H1 (cell line): Measurements from ENCODE around the gene SYNE4. TPM values are rescaled to one million over a fixed set of nuclear protein-coding genes. Genes with fewer than 3 reads are reported as not detected.

ENCODE experiments used
- CTCF ChIA-PET: fragments of 300-600 bp; sonication (Branson Sonifier 250); formaldehyde crosslinking; loops from one replicate; lab custom pipeline; 2021; ENCODE audit not compliant: partially characterized antibody; lab: Charles Lee
- POLR2A ChIA-PET: fragments of 300-600 bp; sonication (Branson Sonifier 250); formaldehyde crosslinking; loops from one replicate; lab custom pipeline; 2021; ENCODE audit warnings: inconsistent platforms; ENCODE audit not compliant: partially characterized antibody; lab: Charles Lee
- DNase-seq, 2 experiments: peaks; one replicate each; pipeline versions ENCODE4 v3.0.0 to v3.0.0-alpha.2; 2010 to 2022; ENCODE audit warnings: low spot score in 2 of 2, low read depth in 1 of 2, mixed read lengths in 1 of 2
- FAIRE-seq: peaks from 2 replicates; lab custom pipeline; 2011; peaks lifted over from hg19 to GRCh38; lab: Jason Lieb, UNC
- H2AFZ ChIP-seq: 2 replicates; pipeline ENCODE4 v1.8.1; 2012; ENCODE audit warnings: low read length, inconsistent platforms
- H2AK5ac ChIP-seq: 2 replicates; pipeline ENCODE4 v1.6.1; 2013; ENCODE audit warnings: low read depth, low read length
- H2BK120ac ChIP-seq: replicated peaks from 2 replicates; pipeline ENCODE3; 2013; ENCODE audit warnings: low read depth, low read length, inconsistent platforms
- H2BK12ac ChIP-seq: 2 replicates; pipeline ENCODE4 v1.6.1; 2013; ENCODE audit warnings: low read depth, low read length
- H2BK15ac ChIP-seq: 2 replicates; pipeline ENCODE4 v1.6.1; 2013; ENCODE audit warnings: low read length
- H2BK20ac ChIP-seq: 2 replicates; pipeline ENCODE4 v1.6.1; 2013; ENCODE audit warnings: low read length
- H2BK5ac ChIP-seq: 2 replicates; pipeline ENCODE4 v1.6.1; 2013; ENCODE audit warnings: low read depth, low read length
- H3K14ac ChIP-seq: 2 replicates; pipeline ENCODE4 v1.6.1; 2013; ENCODE audit warnings: inconsistent platforms; ENCODE audit not compliant: insufficient read length
- H3K18ac ChIP-seq: 2 replicates; pipeline ENCODE4 v1.6.1; 2013; ENCODE audit warnings: low read length; ENCODE audit errors: extremely low read depth
- H3K23ac ChIP-seq: 2 replicates; pipeline ENCODE4 v1.6.1; 2013; ENCODE audit warnings: inconsistent platforms; ENCODE audit not compliant: insufficient read length
- H3K23me2 ChIP-seq: 2 replicates; pipeline ENCODE4 v1.6.1; 2013; ENCODE audit warnings: low read depth, low read length
- H3K27ac ChIP-seq: 2 replicates; pipeline ENCODE4 v1.6.1; 2011; ENCODE audit warnings: low read depth, low read length, inconsistent platforms
- H3K27me3 ChIP-seq, 4 experiments: replicated peaks in 1 of 4; 1 replicate in 1 of 4; 2 replicates in 3 of 4; pipeline versions ENCODE4 v1.6.1 to v1.8.1; 2011 to 2013; ENCODE audit warnings: low read length in 3 of 4, mild to moderate bottlenecking in 3 of 4, inconsistent platforms in 2 of 4, mixed read lengths in 2 of 4, moderate library complexity in 1 of 4; ENCODE audit not compliant: control insufficient read depth in 3 of 4, insufficient read depth in 3 of 4; ENCODE audit errors: extremely low read depth in 1 of 4
- H3K36me3 ChIP-seq, 4 experiments: 2 replicates each; pipeline versions ENCODE4 v1.6.1 to v1.8.1; 2011 to 2013; ENCODE audit warnings: mild to moderate bottlenecking in 4 of 4, low read length in 3 of 4, moderate library complexity in 2 of 4, control low read depth in 1 of 4, inconsistent platforms in 1 of 4; ENCODE audit not compliant: insufficient read depth in 4 of 4, control insufficient read depth in 2 of 4
- H3K4ac ChIP-seq: replicated peaks from 2 replicates; pipeline ENCODE3; 2013; ENCODE audit warnings: low read length, low read depth, mixed read lengths, inconsistent platforms; ENCODE audit not compliant: insufficient read length
- H3K4me1 ChIP-seq, 4 experiments: replicated peaks in 1 of 4; 1 replicate in 1 of 4; 2 replicates in 3 of 4; pipeline versions ENCODE4 v1.6.1 to v1.8.1; 2011 to 2013; ENCODE audit warnings: low read length in 3 of 4, inconsistent platforms in 2 of 4, mixed read lengths in 1 of 4; ENCODE audit not compliant: insufficient read depth in 4 of 4, control insufficient read depth in 3 of 4
- H3K4me2 ChIP-seq, 2 experiments: 2 replicates each; pipeline versions ENCODE4 v1.6.1 to v1.8.1; 2011 to 2013; ENCODE audit warnings: low read depth in 2 of 2, low read length in 2 of 2, control low read depth in 1 of 2, inconsistent platforms in 1 of 2, mild to moderate bottlenecking in 1 of 2; ENCODE audit not compliant: insufficient read depth in 1 of 2
- H3K4me3 ChIP-seq, 4 experiments: fragments of 200-600, 300-600 bp in 1 of 4; sonication (generic), shearing (Covaris generic), sonication (Bioruptor Twin) in 1 of 4; 2 replicates each; pipeline versions ENCODE4 v1.5.1 to v1.8.1; 2011 to 2016; ENCODE audit warnings: low read length in 4 of 4, low read depth in 3 of 4, control low read depth in 2 of 4, inconsistent platforms in 2 of 4, mild to moderate bottlenecking in 2 of 4, mixed read lengths in 1 of 4, moderate library complexity in 1 of 4; ENCODE audit not compliant: insufficient read depth in 2 of 4; ENCODE audit errors: extremely low read depth in 1 of 4
- H3K56ac ChIP-seq: replicated peaks from 2 replicates; pipeline ENCODE3; 2013; ENCODE audit warnings: low read depth, mild to moderate bottlenecking, mixed read lengths, low read length, inconsistent platforms; ENCODE audit not compliant: insufficient read length
- H3K79me1 ChIP-seq: 2 replicates; pipeline ENCODE4 v1.6.1; 2013; ENCODE audit warnings: low read depth, low read length, control low read depth
- H3K79me2 ChIP-seq, 2 experiments: 2 replicates each; pipeline versions ENCODE4 v1.6.1 to v1.8.1; 2012 to 2013; ENCODE audit warnings: low read length in 2 of 2, mild to moderate bottlenecking in 2 of 2, inconsistent platforms in 1 of 2; ENCODE audit not compliant: insufficient read depth in 2 of 2, control insufficient read depth in 1 of 2
- H3K9ac ChIP-seq, 4 experiments: replicated peaks in 1 of 4; 1 replicate in 1 of 4; 2 replicates in 3 of 4; pipeline versions ENCODE4 v1.6.1 to v1.8.1; 2011 to 2013; ENCODE audit warnings: low read depth in 3 of 4, low read length in 3 of 4, control low read depth in 2 of 4, mild to moderate bottlenecking in 2 of 4, moderate library complexity in 2 of 4, inconsistent platforms in 1 of 4; ENCODE audit errors: extremely low read depth in 1 of 4
- H3K9me3 ChIP-seq, 2 experiments: 2 replicates each; pipeline versions ENCODE4 v1.6.1 to v1.8.1; 2012 to 2013; ENCODE audit warnings: mild to moderate bottlenecking in 2 of 2, moderate library complexity in 2 of 2, control low read depth in 1 of 2, inconsistent platforms in 1 of 2, low read depth in 1 of 2, low read length in 1 of 2, mixed read lengths in 1 of 2; ENCODE audit not compliant: insufficient read depth in 2 of 2
- H4K20me1 ChIP-seq, 2 experiments: replicated peaks in 1 of 2; 2 replicates each; pipeline versions ENCODE3 to v1.8.1; 2011 to 2013; ENCODE audit warnings: inconsistent platforms in 2 of 2, low read length in 2 of 2, mild to moderate bottlenecking in 1 of 2; ENCODE audit not compliant: insufficient read depth in 2 of 2, control insufficient read depth in 1 of 2
- H4K5ac ChIP-seq: 2 replicates; pipeline ENCODE4 v1.6.1; 2013; ENCODE audit warnings: low read length, low read depth, mixed read lengths, inconsistent platforms; ENCODE audit not compliant: insufficient read length
- H4K8ac ChIP-seq: 2 replicates; pipeline ENCODE4 v1.8.0; 2013; ENCODE audit warnings: mild to moderate bottlenecking, moderate library complexity, low read length, inconsistent platforms; ENCODE audit not compliant: insufficient read depth; ENCODE audit errors: extremely low read depth
- H4K91ac ChIP-seq: replicated peaks from 2 replicates; pipeline ENCODE3; 2013; ENCODE audit warnings: low read length, mixed read lengths, inconsistent platforms; ENCODE audit not compliant: insufficient read length
- BACH1 ChIP-seq: IDR thresholded peaks from 2 replicates; pipeline ENCODE4 v1.6.1; 2012; ENCODE audit warnings: low read length, improper control_type of control experiment
- BRCA1 ChIP-seq: IDR thresholded peaks from 2 replicates; pipeline ENCODE4 v1.6.1; 2012; ENCODE audit warnings: low read depth, low read length, improper control_type of control experiment
- CEBPB ChIP-seq: IDR thresholded peaks from 2 replicates; pipeline ENCODE4 v1.6.1; 2012; ENCODE audit warnings: low read depth, low read length
- EP300 ChIP-seq, 2 experiments: IDR thresholded peaks; 1 replicate in 1 of 2; 2 replicates in 1 of 2; pipeline ENCODE4 v1.6.1; 2011 to 2012; ENCODE audit warnings: low read depth in 2 of 2, low read length in 2 of 2, mild to moderate bottlenecking in 2 of 2, borderline replicate concordance in 1 of 2, inconsistent platforms in 1 of 2, moderate library complexity in 1 of 2
- GABPA ChIP-seq: IDR thresholded peaks from 2 replicates; pipeline ENCODE4 v1.6.1; 2011; ENCODE audit warnings: mild to moderate bottlenecking, low read length, moderate library complexity, borderline replicate concordance; ENCODE audit not compliant: insufficient read depth
- HDAC2 ChIP-seq, 2 experiments: fragments of 300-600 bp in 1 of 2; sonication (generic) in 1 of 2; IDR thresholded peaks; 2 replicates each; pipeline ENCODE4 v1.6.1; 2011 to 2012; ENCODE audit warnings: low read depth in 2 of 2, low read length in 2 of 2, mild to moderate bottlenecking in 2 of 2, moderate library complexity in 2 of 2, borderline replicate concordance in 1 of 2, inconsistent platforms in 1 of 2
- POLR2A ChIP-seq, 2 experiments: IDR thresholded peaks; 1 replicate in 1 of 2; 2 replicates in 1 of 2; pipeline ENCODE4 v1.6.1; 2011; ENCODE audit warnings: low read depth in 2 of 2, low read length in 2 of 2, mild to moderate bottlenecking in 2 of 2; ENCODE audit errors: control extremely low read depth in 1 of 2
- SIX5 ChIP-seq: IDR thresholded peaks from 2 replicates; pipeline ENCODE4 v1.6.1; 2011; ENCODE audit warnings: mild to moderate bottlenecking, low read depth, low read length
- SP1 ChIP-seq: IDR thresholded peaks from 2 replicates; pipeline ENCODE4 v1.6.1; 2011; ENCODE audit warnings: low read depth, low read length
- SP4 ChIP-seq: IDR thresholded peaks from 2 replicates; pipeline ENCODE4 v1.6.1; 2012; ENCODE audit warnings: low read length, inconsistent platforms
- TBP ChIP-seq: IDR thresholded peaks from 2 replicates; pipeline ENCODE4 v1.6.1; 2011; ENCODE audit warnings: low read depth, low read length, improper control_type of control experiment
- TCF12 ChIP-seq: IDR thresholded peaks from 2 replicates; pipeline ENCODE4 v1.6.1; 2011; ENCODE audit warnings: low read depth, mild to moderate bottlenecking, low read length
- TEAD4 ChIP-seq: IDR thresholded peaks from 2 replicates; pipeline ENCODE4 v1.6.1; 2012; ENCODE audit warnings: low read depth, low read length, inconsistent platforms, mixed read lengths
- WGBS, 2 experiments: shearing (Covaris generic) in 1 of 2; methylation state at CpG; one replicate each; pipeline versions ENCODE4 v1.1.6 to v1.1.7; 2013 to 2015; ENCODE audit warnings: low lambda C conversion rate in 2 of 2, mixed read lengths in 2 of 2, inconsistent platforms in 1 of 2, low coverage in 1 of 2, missing lambda C conversion rate in 1 of 2; ENCODE audit not compliant: insufficient replicate concordance in 2 of 2, insufficient coverage in 1 of 2, insufficient read length in 1 of 2; ENCODE audit errors: extremely low coverage in 1 of 2, missing lambda C conversion rate in 1 of 2; 5-methylcytosine and 5-hydroxymethylcytosine counted together
- polyA plus RNA-seq, 7 experiments: library from polyadenylated mRNA; depleted of rRNA in 3 of 7; stranded (reverse) in 5 of 7; unstranded in 2 of 7; fragments of >200 nt in 5 of 7; fragments of 200-250 nt in 2 of 7; gene quantifications; 1 replicate in 5 of 7; 2 replicates in 1 of 7; 4 replicates in 1 of 7; pipeline versions ENCODE4 v1.2.1 to v1.2.3, GENCODE V29; 2011 to 2013; ENCODE audit warnings: missing spikeins in 2 of 7, mixed read lengths in 2 of 7
- total RNA-seq: library from RNA; stranded (reverse); fragmentation: NEBNext Ultra II Directional; extraction: Animal tissue kit (Norgen Biotek cat#: 25700); gene quantifications from 2 replicates; pipeline ENCODE4 v1.2.1, GENCODE V29; 2021

SYNE4 gene
- total and polyA plus RNA-seq, 2 of the 8 experiments (the other 6 are each of a cell fraction or from before 2014, with no cell fraction given) = 20.8 to 22.6 TPM

DNA sequence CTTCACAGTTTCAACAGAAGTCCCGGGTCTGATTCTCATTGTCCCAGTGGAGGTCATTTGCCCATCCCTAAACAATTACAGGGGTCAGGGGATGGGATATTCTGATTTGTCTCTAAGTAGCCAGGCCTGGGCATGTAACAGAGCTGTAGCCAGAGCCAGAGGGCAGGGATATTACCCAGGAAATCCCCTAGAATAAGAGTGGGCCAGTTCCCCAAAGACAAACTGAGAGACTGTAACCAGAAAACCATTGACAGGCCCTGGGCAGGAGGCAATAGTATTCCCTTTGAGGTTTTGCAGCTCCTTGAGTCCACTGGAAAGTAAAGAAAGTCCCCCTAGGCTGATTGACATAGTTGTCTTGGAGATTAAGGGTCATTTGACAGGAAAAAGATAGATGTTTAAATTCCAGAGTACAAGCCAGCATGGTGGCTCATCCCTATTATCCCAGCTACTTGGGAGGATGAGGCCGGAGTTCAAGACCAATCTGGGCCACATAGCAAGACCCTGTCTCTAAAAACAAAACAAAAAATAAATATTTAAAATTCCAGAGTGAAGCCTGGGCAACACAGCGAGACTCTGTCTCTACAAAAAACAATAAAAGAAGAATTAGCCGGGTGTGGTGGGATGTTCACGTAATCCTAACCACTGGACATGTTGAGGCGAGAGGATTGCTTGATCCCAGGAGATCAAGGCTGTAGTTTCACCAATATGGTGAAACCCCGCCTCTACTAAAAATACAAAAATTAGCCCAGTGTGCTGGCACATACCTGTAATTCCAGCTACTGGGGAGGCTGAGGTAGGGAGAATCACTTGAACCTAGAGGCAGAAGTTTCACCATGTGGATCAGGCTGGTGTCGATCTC, 15.5 kb downstream of the SYNE4 start:
- H3K4ac ChIP-seq = no peak overlapping the region
- POLR2A ChIA-PET = interaction anchor here (0.6 to 1.4 kb wide), 8 partner anchors 14 to 484 kb away, joined by 3 to 5 read pairs (median 4); partner anchors contain the start of genes POLR2I and TBCB
- no peak for TF ChIP-seq TEAD4
- no peak for TF ChIP-seq EP300 (IDR thresholded peaks at IDR 0.05; ENCODE audit: borderline replicate concordance in 1 of 2, low read depth in 2 of 2, low read length in 2 of 2)
- TF ChIP-seq SP1 = no peak
- TF ChIP-seq HDAC2 (IDR thresholded peaks at IDR 0.05; ENCODE audit: borderline replicate concordance in 1 of 2, low read depth in 2 of 2, low read length in 2 of 2) = no peak
- TF ChIP-seq BACH1 = no peak
- TF ChIP-seq GABPA = no peak
- no peak for TF ChIP-seq TCF12
- no peak for TF ChIP-seq SIX5
- no peak for TF ChIP-seq POLR2A (IDR thresholded peaks at IDR 0.05; ENCODE audit: control extremely low read depth in 1 of 2, low read depth in 2 of 2, low read length in 2 of 2)
- TF ChIP-seq BRCA1 = no peak
- TF ChIP-seq SP4 = no peak
- TF ChIP-seq TBP = no peak
- TF ChIP-seq CEBPB = no peak

More for the DNA sequence above, 15.5 kb downstream of the SYNE4 start:
- H3K4me3 ChIP-seq = no peak overlapping the region
- H2BK12ac ChIP-seq = 0 out of 2 replicates have a peak overlapping the region, but pooled peaks have one; percentile 9
- H2BK20ac ChIP-seq = no peak overlapping the region
- no peak overlapping the region for H3K4me2 ChIP-seq
- peak overlapping the region; percentile 88; the same call in 1 of the 2 replicates for H4K8ac ChIP-seq
- CTCF ChIA-PET = interaction anchor here (0.6 to 2.6 kb wide), 17 partner anchors 9 to 444 kb away, joined by 3 to 18 read pairs (median 4); no protein-coding TSS in a partner anchor
- no peak overlapping the region for H2AFZ ChIP-seq
- no peaks in the 10 kb centered on the region for H3K36me3 ChIP-seq
- peaks cover 7% of the 10 kb centered on the region; the same call in 1 of the 2 replicates for H3K23me2 ChIP-seq
- no peaks in the 10 kb centered on the region for H3K27me3 ChIP-seq
- no peak overlapping the region for H4K5ac ChIP-seq
- no peak for FAIRE-seq
- H2BK5ac ChIP-seq = no peak overlapping the region
- H3K4me1 ChIP-seq = peaks cover 0 to 5% (median 1%) of the 10 kb centered on the region in 4 experiments; a peak in 4 of 7 replicates
- no peak overlapping the region for H3K23ac ChIP-seq
- no peak overlapping the region for H2AK5ac ChIP-seq
- H3K18ac ChIP-seq = no peak overlapping the region
- no peak overlapping the region for H2BK120ac ChIP-seq
- no peak overlapping the region for H4K91ac ChIP-seq
- H3K9ac ChIP-seq = no peak overlapping the region
- H3K56ac ChIP-seq = no peak overlapping the region
- DNase-seq = no peak
- H4K20me1 ChIP-seq = peaks cover 0 to 8% of the 10 kb centered on the region in 2 experiments
- no peaks in the 10 kb centered on the region; a peak in 1 of 4 replicates for H3K9me3 ChIP-seq
- H3K79me1 ChIP-seq = peaks cover 11% of the 10 kb centered on the region
- H3K14ac ChIP-seq = no peak overlapping the region
- peaks cover 0 to 9% of the 10 kb centered on the region in 2 experiments; a peak in 2 of 4 replicates for H3K79me2 ChIP-seq
- WGBS, 2 experiments = 93% methylated on average over 8 of the region's 8 CpGs; no CpG with 5 or more reads in 1 of the 2 experiments
- no peak overlapping the region for H3K27ac ChIP-seq
- no peak overlapping the region for H2BK15ac ChIP-seq
